ENCODE results near the gene DRC7. TPM values are rescaled to one million over a fixed set of nuclear protein-coding genes. Genes with fewer than 3 reads are reported as not detected.
"Not testable (repeated sequence)": the region's sequence is repeated elsewhere in the genome, so short reads cannot be mapped to it uniquely, and the experiment has no call there.

Gene DRC7
- total and polyA plus RNA-seq, 10 donors = 0.03 to 2.1 (median 0.15) TPM; not detected in 4

DNA sequence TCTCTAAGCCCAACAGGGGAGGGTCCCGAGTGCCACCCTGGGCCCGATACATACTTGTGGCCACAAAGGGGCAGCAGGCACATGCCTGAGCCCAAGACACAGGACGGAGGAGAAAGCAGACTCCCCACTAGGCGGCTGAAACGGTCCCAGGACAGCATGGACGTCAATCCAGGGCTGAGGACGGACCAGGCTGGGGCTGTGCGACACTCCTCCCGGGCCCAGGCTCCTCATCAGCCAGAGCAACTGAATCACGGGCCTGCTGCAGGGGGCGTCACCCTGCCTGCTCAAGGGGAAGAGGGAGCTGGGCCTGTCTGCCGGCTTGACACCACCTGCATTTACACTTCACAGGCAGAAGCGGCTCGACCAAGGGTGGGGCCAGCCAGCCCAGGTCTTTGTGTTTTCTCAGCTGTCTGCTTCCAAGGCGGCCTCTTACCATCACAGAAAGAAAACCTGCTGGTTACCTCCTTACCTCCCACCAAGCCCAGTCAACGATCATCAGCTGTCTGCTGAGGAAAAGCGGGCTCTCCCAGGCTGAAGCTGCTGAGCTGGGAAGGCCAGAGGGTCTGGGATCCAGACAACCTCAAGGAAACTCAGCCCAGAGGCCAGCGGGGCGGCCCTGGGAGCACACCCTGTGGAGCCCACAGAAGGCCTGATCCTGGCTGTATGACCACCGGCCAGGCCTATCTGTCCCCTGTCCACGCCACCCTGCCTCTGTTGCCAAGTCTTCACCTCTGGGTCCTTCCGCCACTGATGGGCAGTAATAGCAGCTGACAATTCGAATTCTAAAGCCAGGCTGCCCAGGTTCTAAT, 81.3 kb downstream of the DRC7 start:
- H3K9me3 ChIP-seq = no peaks in the 10 kb centered on the region
- DNase-seq = no peak
- intact Hi-C loops (cut with DNase I; ENCODE audit: low total_unique reads) = no loop called here
- H3K27ac ChIP-seq = no peak overlapping the region
- H3K4me3 ChIP-seq = no peak overlapping the region
- no peaks in the 10 kb centered on the region for H3K27me3 ChIP-seq (replicated peaks in 1 of 7)
- no peaks in the 10 kb centered on the region for H3K4me1 ChIP-seq
- H3K36me3 ChIP-seq = peaks cover 0 to 41% (median 8%) of the 10 kb centered on the region in 6 donors
- 69 to 85% (median 84%) methylated on average over 18 to 23 of the region's 23 CpGs for WGBS, 5 donors
- TF ChIP-seq POLR2A (IDR thresholded peaks at IDR 0.05) = no peak
- TF ChIP-seq, protein P1, sequence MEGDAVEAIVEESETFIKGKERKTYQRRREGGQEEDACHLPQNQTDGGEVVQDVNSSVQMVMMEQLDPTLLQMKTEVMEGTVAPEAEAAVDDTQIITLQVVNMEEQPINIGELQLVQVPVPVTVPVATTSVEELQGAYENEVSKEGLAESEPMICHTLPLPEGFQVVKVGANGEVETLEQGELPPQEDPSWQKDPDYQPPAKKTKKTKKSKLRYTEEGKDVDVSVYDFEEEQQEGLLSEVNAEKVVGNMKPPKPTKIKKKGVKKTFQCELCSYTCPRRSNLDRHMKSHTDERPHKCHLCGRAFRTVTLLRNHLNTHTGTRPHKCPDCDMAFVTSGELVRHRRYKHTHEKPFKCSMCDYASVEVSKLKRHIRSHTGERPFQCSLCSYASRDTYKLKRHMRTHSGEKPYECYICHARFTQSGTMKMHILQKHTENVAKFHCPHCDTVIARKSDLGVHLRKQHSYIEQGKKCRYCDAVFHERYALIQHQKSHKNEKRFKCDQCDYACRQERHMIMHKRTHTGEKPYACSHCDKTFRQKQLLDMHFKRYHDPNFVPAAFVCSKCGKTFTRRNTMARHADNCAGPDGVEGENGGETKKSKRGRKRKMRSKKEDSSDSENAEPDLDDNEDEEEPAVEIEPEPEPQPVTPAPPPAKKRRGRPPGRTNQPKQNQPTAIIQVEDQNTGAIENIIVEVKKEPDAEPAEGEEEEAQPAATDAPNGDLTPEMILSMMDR (IDR thresholded peaks at IDR 0.05 in 8 of 11, conservative IDR thresholded peaks at IDR 0.05 in 3 of 11) = peak in 3 of 11 experiments; percentile 21 to 32 (median 25)
- no peak for TF ChIP-seq POLR2AphosphoS5 (IDR thresholded peaks at IDR 0.05)

DNA sequence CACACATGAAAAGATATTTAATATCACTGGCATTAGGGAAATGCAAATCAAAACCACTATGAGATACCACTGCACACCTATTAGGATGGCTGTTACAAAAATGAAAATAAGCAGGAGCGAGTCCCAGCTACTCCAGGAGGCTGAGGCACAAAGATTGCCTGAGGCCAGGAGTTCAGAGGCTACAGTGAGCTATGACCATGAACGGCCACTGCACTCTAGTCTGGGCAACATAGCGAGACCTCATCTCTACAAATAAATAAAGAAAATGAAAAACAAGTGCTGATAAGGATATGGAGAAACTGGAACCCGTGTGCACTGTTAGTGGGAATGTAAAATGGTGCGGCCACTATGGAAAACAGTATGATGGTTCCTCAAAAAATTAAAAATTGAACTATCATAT, 84.1 kb downstream of the DRC7 start:
- intact Hi-C loops (cut with DNase I; ENCODE audit: low total_unique reads) = no loop called here

DNA sequence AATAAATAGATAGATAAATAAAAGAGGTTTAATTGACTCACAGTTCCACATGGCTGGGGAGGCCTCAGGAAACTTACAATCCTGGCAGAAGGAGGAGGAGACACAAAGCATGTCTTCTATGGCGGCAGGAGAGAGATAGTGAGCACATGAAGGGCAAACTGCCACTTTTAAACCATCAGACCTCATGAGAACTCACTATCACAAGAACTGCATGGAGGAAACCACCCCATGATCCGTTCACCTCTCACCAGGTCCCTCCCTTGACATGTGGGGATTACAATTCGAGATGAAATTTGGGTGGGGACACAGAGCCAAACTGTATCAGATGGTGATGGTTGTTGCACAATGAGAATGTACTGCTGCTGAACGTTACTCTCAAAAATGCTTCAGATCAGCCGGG, 85.2 kb downstream of the DRC7 start:
- H3K36me3 ChIP-seq = peaks cover 0 to 35% (median 2%) of the 10 kb centered on the region in 6 donors
- H3K27ac ChIP-seq; intact Hi-C loops (cut with DNase I; ENCODE audit: low total_unique reads); H3K27me3 ChIP-seq (replicated peaks in 1 of 7); DNase-seq; H3K4me3 ChIP-seq; H3K4me1 ChIP-seq; H3K9me3 ChIP-seq: not testable (repeated sequence)
- 76 to 91% (median 88%) methylated on average over 5 of the region's 5 CpGs for WGBS, 5 donors

More for the DNA sequence above, 84.1 kb downstream of the DRC7 start:
- WGBS, 5 donors = 88 to 94% (median 92%) methylated on average over 5 of the region's 5 CpGs
- H3K4me3 ChIP-seq = no peak overlapping the region
- TF ChIP-seq POLR2AphosphoS5 (IDR thresholded peaks at IDR 0.05) (no peak), POLR2A (IDR thresholded peaks at IDR 0.05) (no peak)
- TF ChIP-seq, protein P1 (IDR thresholded peaks at IDR 0.05 in 8 of 11, conservative IDR thresholded peaks at IDR 0.05 in 3 of 11) = no peak
- no peaks in the 10 kb centered on the region for H3K27me3 ChIP-seq (replicated peaks in 1 of 7)
- DNase-seq = no peak
- H3K27ac ChIP-seq = no peak overlapping the region
- no peaks in the 10 kb centered on the region for H3K4me1 ChIP-seq
- peaks cover 0 to 26% (median 2%) of the 10 kb centered on the region in 6 donors for H3K36me3 ChIP-seq
- no peaks in the 10 kb centered on the region for H3K9me3 ChIP-seq

DNA sequence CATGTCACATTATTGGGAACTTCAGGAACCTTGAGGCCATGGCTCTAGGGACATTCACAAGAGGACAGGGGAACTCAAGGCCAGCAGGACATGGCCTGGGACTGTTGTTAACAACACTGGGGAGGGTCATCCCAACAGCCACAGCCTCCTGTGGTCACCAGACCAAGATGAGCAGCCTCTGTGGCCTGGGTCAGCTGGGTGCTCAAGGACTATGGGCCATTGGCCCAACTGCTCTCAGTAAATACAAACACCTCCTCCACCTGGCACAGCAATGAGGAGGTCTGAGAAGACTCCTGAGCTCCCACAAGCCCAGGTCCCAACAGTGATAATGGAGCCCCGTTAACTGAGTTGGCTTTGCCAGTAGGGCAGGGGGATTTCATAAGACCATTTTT, 86.7 kb downstream of the DRC7 start:
- 54 to 100% (median 90%) methylated on average over 1 of the region's 1 CpG for WGBS, 5 donors
- intact Hi-C loops (cut with DNase I; ENCODE audit: low total_unique reads) = no loop called here

More for the DNA sequence above, 86.7 kb downstream of the DRC7 start:
- Histone ChIP-seq H3K27me3 (replicated peaks in 1 of 7) (no peaks in the 10 kb centered on the region), H3K36me3 (peaks cover 0 to 30% (median 2%) of the 10 kb centered on the region in 6 donors), H3K4me1 (peaks cover 0 to 1% (median 0%) of the 10 kb centered on the region in 6 donors), H3K4me3 (no peak overlapping the region), H3K27ac (no peak overlapping the region), H3K9me3 (no peaks in the 10 kb centered on the region)
- DNase-seq = no peak
- TF ChIP-seq, protein P1 (IDR thresholded peaks at IDR 0.05 in 8 of 11, conservative IDR thresholded peaks at IDR 0.05 in 3 of 11) = no peak

Small RNAs within 50 kb of the gene (microRNA-seq; reads per million reads assigned to microRNA genes)
- 0 reads per million in 3 donors for gene MIR6772

Small RNAs within 50 kb of the gene (small RNA-seq; reads per million reads assigned to genes)
- gene MIR6772 = 0.14 to 0.45 (median 0.16) reads per million in 4 donors

Other genes with a start within 250 kb of the DRC7 start
- 10 to 100 TPM; 21.4 to 39.8 (median 31.3) TPM for gene CIAPIN1, start 247.4 kb upstream of the DRC7 start, total RNA-seq
- 10 to 100 TPM; 19.6 to 28.4 (median 22.1) TPM for gene CIAPIN1, start 247.4 kb upstream of the DRC7 start, polyA plus RNA-seq
- 10 to 100 TPM; 25.8 to 39.9 (median 29.6) TPM for gene COQ9, start 247.3 kb upstream of the DRC7 start, total RNA-seq
- 10 to 100 TPM; 32.2 to 34.9 (median 34.4) TPM for gene COQ9, start 247.3 kb upstream of the DRC7 start, polyA plus RNA-seq
- 10 to 100 TPM; 42.3 to 75.6 (median 52.7) TPM for gene POLR2C, start 232.1 kb upstream of the DRC7 start, total RNA-seq
- 10 to 100 TPM; 23.2 to 42.7 (median 35.0) TPM for gene POLR2C, start 232.1 kb upstream of the DRC7 start, polyA plus RNA-seq
- gene DOK4, start 208.3 kb upstream of the DRC7 start, total RNA-seq = 10 to 100 TPM in 6 of 7 donors, 1 to 10 TPM in 1; 7.3 to 19.8 (median 16.1) TPM
- gene DOK4, start 208.3 kb upstream of the DRC7 start, polyA plus RNA-seq = 10 to 100 TPM in 1 of 3 donors, 1 to 10 TPM in 2; 4.1 to 10.0 (median 5.5) TPM
- 10 to 100 TPM in 2 of 7 donors, 1 to 10 TPM in 5; 7.0 to 14.8 (median 7.9) TPM for gene CCDC102A, start 158.2 kb upstream of the DRC7 start, total RNA-seq
- 1 to 10 TPM; 4.6 to 7.7 (median 4.8) TPM for gene CCDC102A, start 158.2 kb upstream of the DRC7 start, polyA plus RNA-seq
- 10 to 100 TPM in 6 of 7 donors, 1 to 10 TPM in 1; 7.3 to 23.8 (median 13.6) TPM for gene ADGRG5, start 152.2 kb upstream of the DRC7 start, total RNA-seq
- gene ADGRG5, start 152.2 kb upstream of the DRC7 start, polyA plus RNA-seq = 1 to 10 TPM; 5.2 to 9.7 (median 9.3) TPM
- 10 to 100 TPM in 4 of 7 donors, 1 to 10 TPM in 3; 6.9 to 23.7 (median 10.5) TPM for gene ADGRG1, start 66.2 kb upstream of the DRC7 start, total RNA-seq
- 1 to 10 TPM; 1.0 to 2.7 (median 1.2) TPM for gene ADGRG1, start 66.2 kb upstream of the DRC7 start, polyA plus RNA-seq
- 100 to 1,000 TPM in 2 of 7 donors, 10 to 100 TPM in 5; 16.6 to 116 (median 34.2) TPM for gene ADGRG3, start 26.5 kb upstream of the DRC7 start, total RNA-seq
- gene ADGRG3, start 26.5 kb upstream of the DRC7 start, polyA plus RNA-seq = 10 to 100 TPM in 1 of 3 donors, 1 to 10 TPM in 2; 2.5 to 15.3 (median 8.5) TPM
- 10 to 100 TPM; 15.7 to 23.1 (median 18.2) TPM for gene KATNB1, start 41.0 kb downstream of the DRC7 start, total RNA-seq
- gene KATNB1, start 41.0 kb downstream of the DRC7 start, polyA plus RNA-seq = 10 to 100 TPM; 10.6 to 14.5 (median 11.2) TPM
- gene KIFC3, start 107.7 kb downstream of the DRC7 start, total RNA-seq = 10 to 100 TPM; 30.3 to 61.5 (median 47.5) TPM
- 10 to 100 TPM in 2 of 3 donors, 1 to 10 TPM in 1; 4.6 to 25.2 (median 15.9) TPM for gene KIFC3, start 107.7 kb downstream of the DRC7 start, polyA plus RNA-seq

All from spleen (tissue), 11 donors.